K562 (cell line): Measurements from ENCODE around the gene PIK3R2. TPM values are rescaled to one million over a fixed set of nuclear protein-coding genes. Genes with fewer than 3 reads are reported as not detected.
A peak's percentile ranks its signal among the peaks of the same experiment; 100 is the strongest.

Experiments used
- ATAC-seq: fragments of 200-7000 bp; cut with Tn5 transposase; 3 replicates; pipeline ENCODE4 v1.9.1; 2020; ENCODE audit warnings: moderate library complexity
- BruUV-seq: library from RNA; stranded (reverse); fragments of 400-500 nt; replicated peaks from 2 replicates; lab custom pipeline; 2021; lab: Mats Ljungman, UMichigan
- CTCF ChIA-PET: fragments of 300-600 bp; formaldehyde crosslinking; extraction: SDS; loops from one replicate; lab custom pipeline; 2021; ENCODE audit warnings: low intra/inter-chr PET ratio; lab: Yijun Ruan, JAX
- POLR2A ChIA-PET: fragments of 300-600, 350-650 bp; sonication (Branson Sonifier 250); formaldehyde crosslinking; extraction: SDS; loops from one replicate; lab custom pipeline; 2021; ENCODE audit warnings: antibody characterized with exemption, inconsistent platforms; lab: Yijun Ruan, JAX
- DNase-seq, 4 experiments: peaks; one replicate each; pipeline versions ENCODE4 v3.0.0 to v3.0.0-alpha.2; 2011 to 2018; ENCODE audit warnings: low spot score in 3 of 4, mixed read lengths in 3 of 4; ENCODE audit errors: extremely low read depth in 1 of 4
- FAIRE-seq: peaks from 2 replicates; lab custom pipeline; 2011; peaks lifted over from hg19 to GRCh38; lab: Jason Lieb, UNC
- H2AFZ ChIP-seq: 2 replicates; pipeline ENCODE4 v1.6.0; 2011; ENCODE audit warnings: low read depth, low read length, control low read depth, inconsistent platforms
- H3K27ac ChIP-seq: fragments of 200-600 bp; 3 replicates; pipeline ENCODE4 v1.8.0; 2011; ENCODE audit warnings: low read depth, mild to moderate bottlenecking, control low read depth, inconsistent platforms, low read length, moderate library complexity, mixed read lengths; ENCODE audit errors: extremely low read depth
- H3K27me3 ChIP-seq, 2 experiments: fragments of 300-600 bp in 1 of 2; 2 replicates in 1 of 2; 3 replicates in 1 of 2; pipeline versions ENCODE4 v1.6.0 to v1.8.0; 2011; ENCODE audit warnings: inconsistent platforms in 2 of 2, low read length in 2 of 2, mild to moderate bottlenecking in 1 of 2, mixed read lengths in 1 of 2, moderate library complexity in 1 of 2; ENCODE audit not compliant: control insufficient read depth in 2 of 2, insufficient read depth in 2 of 2
- H3K36me3 ChIP-seq: fragments of 300-600 bp; 3 replicates; pipeline ENCODE4 v1.8.0; 2011; ENCODE audit warnings: mild to moderate bottlenecking, low read length, inconsistent platforms; ENCODE audit not compliant: control insufficient read depth, insufficient read depth
- H3K4me1 ChIP-seq, 2 experiments: fragments of 200-600 bp in 1 of 2; replicated peaks in 1 of 2; 2 replicates in 1 of 2; 3 replicates in 1 of 2; pipeline versions ENCODE4 v1.5.1 to v1.8.0; 2011; ENCODE audit warnings: inconsistent platforms in 2 of 2, low read length in 2 of 2, mild to moderate bottlenecking in 1 of 2, mixed read lengths in 1 of 2, moderate library complexity in 1 of 2; ENCODE audit not compliant: control insufficient read depth in 2 of 2, insufficient read depth in 2 of 2
- H3K4me2 ChIP-seq: 2 replicates; pipeline ENCODE4 v1.6.1; 2011; ENCODE audit warnings: low read length, control low read depth, inconsistent platforms, mixed read lengths; ENCODE audit not compliant: insufficient read depth
- H3K4me3 ChIP-seq: fragments of 200-600 bp; sonication (generic), shearing (Covaris generic); 2 replicates; pipeline ENCODE4 v1.5.1; 2016; ENCODE audit warnings: control low read depth, inconsistent platforms
- H3K79me2 ChIP-seq: fragments of 200-600 bp; 3 replicates; pipeline ENCODE4 v1.8.0; 2011; ENCODE audit warnings: low read length, inconsistent platforms; ENCODE audit not compliant: control insufficient read depth, insufficient read depth
- H3K9ac ChIP-seq, 2 experiments: 2 replicates each; pipeline versions ENCODE4 v1.6.0 to v1.6.1; 2011; ENCODE audit warnings: low read depth in 2 of 2, low read length in 2 of 2, control low read depth in 1 of 2, inconsistent platforms in 1 of 2, mild to moderate bottlenecking in 1 of 2, mixed read lengths in 1 of 2; ENCODE audit not compliant: insufficient read depth in 1 of 2
- H3K9me1 ChIP-seq: one replicate; pipeline ENCODE4 v1.6.0; 2011; ENCODE audit warnings: inconsistent platforms, mild to moderate bottlenecking, low read length, moderate library complexity; ENCODE audit not compliant: control insufficient read depth, insufficient read depth
- H3K9me3 ChIP-seq: replicated peaks from 2 replicates; pipeline ENCODE4 v1.5.1; 2011; ENCODE audit warnings: low read depth, low read length, inconsistent platforms; ENCODE audit not compliant: control insufficient read depth, insufficient read depth
- H4K20me1 ChIP-seq: replicated peaks from 2 replicates; pipeline ENCODE4 v1.6.1; 2011; ENCODE audit warnings: low read length, inconsistent platforms, mixed read lengths; ENCODE audit not compliant: control insufficient read depth, insufficient read depth
- ATF1 ChIP-seq, 2 experiments: fragments of 450-650 bp in 1 of 2; IDR thresholded peaks; 2 replicates each; pipeline ENCODE4 v1.6.1; 2016; ENCODE audit warnings: missing compliant biosample characterization in 1 of 2, missing genetic modification characterization in 1 of 2
- BDP1 ChIP-seq: IDR thresholded peaks from 3 replicates; pipeline ENCODE4 v1.6.1; 2011; ENCODE audit not compliant: insufficient read length, insufficient read depth
- CBFB ChIP-seq: sonication (generic); formaldehyde crosslinking; IDR thresholded peaks from 2 replicates; pipeline ENCODE4 v1.4.0; 2020; ENCODE audit warnings: mild to moderate bottlenecking, missing genetic modification reagents
- CXXC5 ChIP-seq: fragments of 250-450 bp; sonication (Bioruptor Pico); IDR thresholded peaks from 2 replicates; pipeline ENCODE4 v1.8.0; 2022; ENCODE audit warnings: inconsistent platforms, mild to moderate bottlenecking, moderate library complexity
- MBD2 ChIP-seq: sonication (generic); IDR thresholded peaks from 2 replicates; pipeline ENCODE4 v1.6.1; 2016; ENCODE audit warnings: low read depth, borderline replicate concordance
- MEIS2 ChIP-seq: fragments of 450-650 bp; IDR thresholded peaks from 2 replicates; pipeline ENCODE4 v1.6.1; 2014; ENCODE audit warnings: mild to moderate bottlenecking; ENCODE audit not compliant: partially characterized antibody
- PBX2 ChIP-seq, 2 experiments: IDR thresholded peaks in 1 of 2; conservative IDR thresholded peaks in 1 of 2; 2 replicates each; pipeline ENCODE4 v1.6.1; 2016; ENCODE audit warnings: low read depth in 2 of 2, mild to moderate bottlenecking in 1 of 2, missing compliant biosample characterization in 1 of 2, missing genetic modification characterization in 1 of 2, moderate library complexity in 1 of 2
- PKNOX1 ChIP-seq: fragments of 450-650 bp; IDR thresholded peaks from 2 replicates; pipeline ENCODE4 v1.6.1; 2016
- RBM25 ChIP-seq: fragments of 200-400 bp; formaldehyde crosslinking; IDR thresholded peaks from 2 replicates; pipeline ENCODE4 v1.6.1; 2018; ENCODE audit warnings: low read length, low read depth, moderate library complexity; ENCODE audit not compliant: severe bottlenecking
- SIN3A ChIP-seq, 2 experiments: fragments of 150-350 bp in 1 of 2; IDR thresholded peaks; 2 replicates each; pipeline ENCODE4 v1.6.1; 2011 to 2016; ENCODE audit warnings: borderline replicate concordance in 2 of 2, low read depth in 2 of 2, low read length in 2 of 2, mild to moderate bottlenecking in 2 of 2, moderate library complexity in 2 of 2; ENCODE audit not compliant: control insufficient read depth in 1 of 2
- SP1 ChIP-seq: sonication (generic); formaldehyde crosslinking; IDR thresholded peaks from 2 replicates; pipeline ENCODE4 v1.8.1; 2022; ENCODE audit warnings: mild to moderate bottlenecking, missing genetic modification reagents
- ZBTB12 ChIP-seq: fragments of 250-450 bp; sonication (Bioruptor Pico); IDR thresholded peaks from 2 replicates; pipeline ENCODE4 v1.4.0; 2020
- ZFP36 ChIP-seq: fragments of 150-350 bp; IDR thresholded peaks from 2 replicates; pipeline ENCODE4 v1.6.1; 2018; ENCODE audit warnings: low read length, low read depth; ENCODE audit not compliant: partially characterized antibody
- ZNF655 ChIP-seq: fragments of 250-450 bp; sonication (Bioruptor Pico); IDR thresholded peaks from 2 replicates; pipeline ENCODE4 v1.5.0; 2021
- WGBS: fragments of 100-300 bp; shearing (Covaris generic); methylation state at CpG from one replicate; pipeline ENCODE4 v1.1.6; 2016; ENCODE audit warnings: low coverage, mixed read lengths; ENCODE audit not compliant: insufficient coverage; ENCODE audit errors: missing lambda C conversion rate; 5-methylcytosine and 5-hydroxymethylcytosine counted together
- in situ Hi-C: fragments of 300-500 bp; cut with MboI; formaldehyde crosslinking; loops from 4 replicates; pipeline ENCODE4 v1.15.0; 2018; ENCODE audit warnings: inconsistent platforms, mixed read lengths
- intact Hi-C: fragments of 100-400 bp; cut with micrococcal nuclease; formaldehyde crosslinking; loops from 2 replicates; pipeline ENCODE4 v1.14.2; 2022
- polyA plus RNA-seq, 8 experiments: library from polyadenylated mRNA; depleted of rRNA in 4 of 8; stranded (reverse) in 5 of 8; unstranded in 3 of 8; fragments of >200 nt; fragmentation: Nextera tagmentation in 2 of 8; fragmentation: Illumina TruSeq in 1 of 8; extraction: Ambion mirVana in 2 of 8; extraction: Trizol in 1 of 8; gene quantifications; 2 replicates each; pipeline versions ENCODE4 v1.2.1 to v1.2.3, GENCODE V29; 2011 to 2014; ENCODE audit warnings: inconsistent platforms in 1 of 8, missing spikeins in 1 of 8
- total RNA-seq, 7 experiments: library from RNA; depleted of rRNA in 6 of 7; stranded (reverse); fragments of >200 nt in 6 of 7; fragmentation: Illumina TruSeq in 2 of 7; extraction: Trizol in 2 of 7; gene quantifications; 2 replicates each; pipeline versions ENCODE4 v1.2.1 to v1.2.3, GENCODE V29; 2011 to 2021; ENCODE audit warnings: low replicate concordance in 1 of 7

PIK3R2 gene
- total and polyA plus RNA-seq, 9 of the 15 experiments (the other 6 are each of a cell fraction or from before 2014, with no cell fraction given): 0.39 to 37.9 (median 5.3) TPM

- H3K79me2 ChIP-seq: peaks cover 25% of the 10 kb centered on the region
- H3K4me2 ChIP-seq: peak within 1 kb of the TSS; percentile 97
- 0% methylated on average over 49 of the region's 50 CpGs for WGBS
- H3K27me3 ChIP-seq: no peaks in the 10 kb centered on the region
- ChIA-PET POLR2A (interaction anchor here (0.5 to 3.5 kb wide), 11 partner anchors 10 to 185 kb away, joined by 3 to 28 read pairs (median 5); partner anchors contain the start of genes IFI30, IQCN, JUND and MPV17L2), CTCF (interaction anchor here (0.8 kb wide), 1 partner anchor 47 kb away, joined by 3 read pairs; no protein-coding TSS in a partner anchor)
- H3K9me3 ChIP-seq: no peaks in the 10 kb centered on the region
- BruUV-seq: no TSS peak
- intact Hi-C loops: loop anchor here (5.0 kb wide), 1 partner anchor 213 kb away; the partner anchor contains the start of gene SSBP4
- peak within 1 kb of the TSS; percentile 86 to 95 for H3K9ac ChIP-seq
- peak; percentile 99 for FAIRE-seq
- no peaks in the 10 kb centered on the region for H3K9me1 ChIP-seq
- in situ Hi-C loops: no loop called here
- no peaks in the 10 kb centered on the region; the same call in 1 of the 2 replicates for H4K20me1 ChIP-seq
- peak within 1 kb of the TSS; percentile 68 for H3K4me3 ChIP-seq
- peak; percentile 96 for ATAC-seq
- H3K4me1 ChIP-seq: peaks cover 14 to 45% of the 10 kb centered on the region in 2 experiments; a peak in 4 of 5 replicates
- DNase-seq: peak; percentile 96 to 100 (median 98)
- H3K27ac ChIP-seq: peak within 1 kb of the TSS; percentile 86
- H2AFZ ChIP-seq: peak within 1 kb of the TSS; percentile 94
- peaks cover 27% of the 10 kb centered on the region; the same call in 1 of the 3 replicates for H3K36me3 ChIP-seq
- TF ChIP-seq PKNOX1 (peak; percentile 100), SIN3A (IDR thresholded peaks at IDR 0.05; ENCODE audit: borderline replicate concordance in 2 of 2, control insufficient read depth in 1 of 2, low read depth in 2 of 2, low read length in 2 of 2) (no peak; a peak in 1 of 4 replicates), MBD2 (peak; percentile 99), BDP1 (no peak), ZNF655 (CRISPR knock-in tag) (no peak), SP1 (CRISPR knock-in tag) (peak; percentile 99), CBFB (CRISPR knock-in tag) (no peak), RBM25 (peak; percentile 98), ZFP36 (peak; percentile 74), PBX2 (CRISPR knock-in tag; IDR thresholded peaks at IDR 0.05; ENCODE audit: low read depth) (peak; percentile 97), PBX2 (tag; conservative IDR thresholded peaks at IDR 0.05; ENCODE audit: low read depth) (peak; percentile 99), ATF1 (CRISPR knock-in tag; IDR thresholded peaks at IDR 0.05) (peak; percentile 44; the same call in 1 of the 2 replicates), ATF1 (tag; IDR thresholded peaks at IDR 0.05) (peak; percentile 95), CXXC5 (peak; percentile 56), ZBTB12 (peak; percentile 54; the same call in 1 of the 2 replicates), MEIS2 (peak; percentile 79)
These were observed 51.0 kb downstream of the PIK3R2 start, which contains the start of gene RAB3A for GRCh38 chr19:18203863-18204393. Gene RAB3A, minus strand, starts transcription at chr19:18204042. Its CDS starts 1,302 bp downstream, at chr19:18202740.
